ENCODE measurements around the gene TOR1AIP2.
"Not testable (repeated sequence)": the region's sequence is repeated elsewhere in the genome, so short reads cannot be mapped to it uniquely, and the experiment has no call there.

TOR1AIP2 gene

GRCh38 chr1:179865377-179865776 lies 12.2 kb downstream of the TOR1AIP2 start:
- POLR2A ChIA-PET, result no interaction called here
- no peak for DNase-seq (ENCODE audit: low read depth, low spot score)
- CTCF ChIA-PET, result interaction anchor here (0.7 to 7.6 kb wide), 9 partner anchors 10 to 315 kb away, joined by 3 to 145 read pairs (median 4); no protein-coding TSS in a partner anchor

GRCh38 chr1:179860652-179861051 lies 17.0 kb downstream of the TOR1AIP2 start:
- ChIA-PET CTCF (interaction anchor here (1.6 to 2.6 kb wide), 3 partner anchors 46 to 307 kb away, joined by 4 to 9 read pairs (median 9); no protein-coding TSS in a partner anchor), POLR2A (no interaction called here)
- H3K4me3 ChIP-seq (ENCODE audit: low read depth, low read length), result no peak overlapping the region
- TF ChIP-seq CTCF (IDR thresholded peaks at IDR 0.05; ENCODE audit: insufficient read depth, low read length, missing control alignments), result no peak
- DNase-seq (ENCODE audit: low read depth, low spot score), result no peak

More at GRCh38 chr1:179865377-179865776, 12.2 kb downstream of the TOR1AIP2 start:
- no peak overlapping the region for H3K4me3 ChIP-seq (ENCODE audit: low read depth, low read length)
- TF ChIP-seq CTCF (IDR thresholded peaks at IDR 0.05; ENCODE audit: insufficient read depth, low read length, missing control alignments), result no peak

- no peak for DNase-seq (ENCODE audit: low read depth, low spot score)
- POLR2A ChIA-PET, result no interaction called here
- TF ChIP-seq CTCF (IDR thresholded peaks at IDR 0.05; ENCODE audit: insufficient read depth, low read length, missing control alignments), result no peak
- H3K4me3 ChIP-seq (ENCODE audit: low read depth, low read length), result no peak overlapping the region
- CTCF ChIA-PET, result interaction anchor here (1.3 kb wide), 1 partner anchor 10 kb away, joined by 6 read pairs; no protein-coding TSS in a partner anchor
These were observed 20.6 kb downstream of the TOR1AIP2 start for GRCh38 chr1:179857009-179857408.

GRCh38 chr1:179856296-179856695 lies 21.3 kb downstream of the TOR1AIP2 start:
- CTCF ChIA-PET, result interaction anchor here (1.3 kb wide), 1 partner anchor 11 kb away, joined by 6 read pairs; no protein-coding TSS in a partner anchor
- POLR2A ChIA-PET, result no interaction called here
- DNase-seq (ENCODE audit: low read depth, low spot score), result no peak
- H3K4me3 ChIP-seq (ENCODE audit: low read depth, low read length), result no peak overlapping the region
- TF ChIP-seq CTCF (IDR thresholded peaks at IDR 0.05; ENCODE audit: insufficient read depth, low read length, missing control alignments), result no peak

GRCh38 chr1:179855831-179856230 lies 21.8 kb downstream of the TOR1AIP2 start:
- POLR2A ChIA-PET; H3K4me3 ChIP-seq (ENCODE audit: low read depth, low read length); DNase-seq (ENCODE audit: low read depth, low spot score): not testable (repeated sequence)
- CTCF ChIA-PET, result interaction anchor here (1.0 kb wide), 1 partner anchor 12 kb away, joined by 3 read pairs; no protein-coding TSS in a partner anchor

GRCh38 chr1:179853102-179853501 lies 24.5 kb downstream of the TOR1AIP2 start:
- DNase-seq (ENCODE audit: low read depth, low spot score), result no peak
- ChIA-PET CTCF (interaction anchor here (0.8 to 3.1 kb wide), 8 partner anchors 12 to 317 kb away, joined by 3 to 16 read pairs (median 4); no protein-coding TSS in a partner anchor), POLR2A (no interaction called here)
- TF ChIP-seq CTCF (IDR thresholded peaks at IDR 0.05; ENCODE audit: insufficient read depth, low read length, missing control alignments), result no peak
- no peak overlapping the region for H3K4me3 ChIP-seq (ENCODE audit: low read depth, low read length)

- ChIA-PET POLR2A (no interaction called here), CTCF (interaction anchor here (1.3 to 2.2 kb wide), 3 partner anchors 19 to 38 kb away, joined by 4 to 6 read pairs (median 4); no protein-coding TSS in a partner anchor)
- DNase-seq (ENCODE audit: low read depth, low spot score), result no peak
These were observed 29.4 kb downstream of the TOR1AIP2 start for GRCh38 chr1:179848233-179848632.

More at GRCh38 chr1:179848233-179848632, 29.4 kb downstream of the TOR1AIP2 start:
- TF ChIP-seq CTCF (IDR thresholded peaks at IDR 0.05; ENCODE audit: insufficient read depth, low read length, missing control alignments), result no peak
- H3K4me3 ChIP-seq (ENCODE audit: low read depth, low read length), result no peak overlapping the region
